DMS79 treated with DMSO at 0.1 percent for 48 hours (cell line): ENCODE data around the gene ENTPD6.

Experiments
- DNase-seq: peaks from one replicate; lab custom pipeline; 2025; lab: John Stamatoyannopoulos, UW

ENTPD6 gene

DNA sequence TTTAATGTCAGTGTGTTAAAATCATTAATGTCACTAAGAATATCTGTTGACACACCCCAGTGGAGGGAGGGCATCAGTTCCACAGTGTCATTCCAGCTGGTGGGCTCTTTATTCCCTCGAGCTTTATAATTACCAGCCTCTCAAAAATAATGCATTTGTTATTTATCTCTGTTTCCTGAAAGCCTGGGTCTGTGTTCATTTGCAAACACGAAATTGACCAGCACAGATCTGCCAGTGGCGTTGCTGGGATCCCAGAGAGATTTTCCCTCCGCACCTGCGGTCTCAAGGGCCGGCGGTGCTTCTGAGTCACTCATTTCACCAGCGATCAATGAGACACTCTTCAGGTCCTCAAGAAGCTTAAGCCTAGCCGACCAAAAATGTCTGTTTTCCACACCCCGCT is 46.7 kb downstream of the ENTPD6 start:
- peak; percentile 26 for DNase-seq

DNA sequence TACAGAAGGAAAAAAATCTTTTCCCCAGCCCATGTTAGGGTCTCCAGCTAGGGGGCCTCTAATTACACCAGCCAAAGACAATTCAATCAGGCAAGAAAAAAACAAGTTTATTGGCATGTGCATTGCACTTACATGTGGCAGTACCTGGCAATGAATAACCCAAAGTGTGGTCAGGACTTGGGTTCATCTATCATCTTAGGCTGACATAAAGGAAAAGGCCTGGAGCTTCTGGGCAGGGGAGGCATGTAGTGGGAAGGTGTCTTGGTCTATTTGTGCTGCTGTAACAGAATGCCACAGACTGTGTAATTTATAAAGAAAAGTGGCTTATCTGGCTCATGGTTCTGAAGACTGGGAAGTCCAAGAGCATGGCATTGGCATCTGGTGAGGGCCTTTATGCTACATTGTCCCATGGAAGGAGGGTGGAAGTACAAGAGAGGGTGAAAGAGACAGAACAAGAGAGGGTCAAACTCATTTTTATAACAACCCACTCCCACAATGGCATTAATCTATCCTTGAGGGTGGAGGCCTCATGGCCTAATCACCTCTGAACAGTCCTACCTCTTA is 48.0 kb downstream of the ENTPD6 start:
- DNase-seq, result no peak

DNA sequence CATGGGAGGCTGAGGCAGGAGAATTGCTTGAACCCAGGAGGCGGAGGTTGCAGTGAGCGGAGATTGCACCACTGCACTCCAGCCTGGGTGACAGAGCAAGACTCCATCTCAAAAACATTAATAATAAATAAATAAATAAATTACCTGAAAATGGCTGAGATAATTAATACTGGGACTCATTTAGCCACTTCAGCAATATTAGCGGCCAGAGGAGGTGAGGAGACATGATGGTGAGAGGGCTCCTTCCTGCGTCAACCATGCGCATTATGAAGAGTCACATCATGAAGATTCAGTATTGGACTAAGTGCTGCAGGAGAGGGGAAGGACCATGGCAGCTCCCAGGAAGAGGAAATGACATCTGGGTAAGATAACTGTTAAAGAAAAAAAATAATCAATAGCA is 49.5 kb downstream of the ENTPD6 start:
- DNase-seq, result no peak

DNA sequence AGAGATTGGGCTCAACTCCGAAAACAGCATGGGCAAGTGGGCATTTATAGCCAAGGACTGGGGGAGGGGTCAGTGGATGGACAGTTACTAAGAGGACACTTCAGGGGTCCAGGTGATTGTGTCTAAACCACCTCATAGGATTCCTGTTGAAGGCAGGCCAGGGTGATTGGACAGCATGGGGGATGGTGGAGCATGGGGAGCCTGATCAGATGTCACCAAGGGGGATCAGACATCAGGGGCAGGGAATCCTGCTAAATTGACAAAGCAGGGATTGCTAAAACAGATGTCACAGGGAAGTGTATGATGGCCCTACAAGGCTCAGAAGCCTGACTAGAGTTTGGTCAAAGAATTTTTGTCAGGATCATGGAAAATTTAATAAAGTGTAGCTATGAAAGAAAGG is 49.9 kb downstream of the ENTPD6 start:
- no peak for DNase-seq

DNA sequence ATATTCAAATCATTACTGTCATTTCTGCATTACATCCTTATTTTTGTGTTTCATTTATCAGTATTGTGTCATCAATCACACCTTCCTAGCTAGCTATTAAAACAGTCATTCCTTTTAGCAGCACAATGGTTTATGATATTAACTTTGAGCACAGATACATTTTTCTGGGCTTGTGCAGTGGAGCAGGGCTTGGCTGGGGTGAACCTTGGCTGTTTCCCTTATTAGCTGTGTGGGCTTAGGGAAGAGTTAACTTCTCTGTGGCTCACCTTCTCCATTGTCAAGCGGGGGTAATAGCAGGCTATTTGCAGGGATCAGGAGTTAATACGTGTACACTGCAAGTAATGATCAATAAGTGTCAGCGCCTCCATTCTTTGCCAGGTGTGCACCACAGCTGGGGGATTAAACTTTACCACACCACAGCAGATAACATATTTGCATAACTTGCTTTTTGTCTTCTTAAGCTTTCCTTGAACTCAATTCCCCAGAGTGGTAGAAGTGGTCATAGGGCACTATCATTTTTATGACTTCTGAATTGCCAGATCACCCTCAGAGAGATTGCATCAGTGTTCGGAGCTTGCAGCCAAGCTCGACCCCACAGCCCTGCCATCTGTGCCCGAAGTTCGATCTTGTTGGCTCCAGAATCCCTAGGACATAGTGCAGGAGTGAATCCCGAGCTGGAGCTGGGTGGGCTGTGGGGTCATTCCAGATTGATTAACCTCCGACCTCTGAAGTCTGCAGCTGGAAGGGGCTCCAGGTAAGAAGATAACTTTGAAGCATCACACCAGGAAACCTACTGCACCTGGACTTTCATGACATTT is 50.9 kb downstream of the ENTPD6 start:
- no peak for DNase-seq

DNA sequence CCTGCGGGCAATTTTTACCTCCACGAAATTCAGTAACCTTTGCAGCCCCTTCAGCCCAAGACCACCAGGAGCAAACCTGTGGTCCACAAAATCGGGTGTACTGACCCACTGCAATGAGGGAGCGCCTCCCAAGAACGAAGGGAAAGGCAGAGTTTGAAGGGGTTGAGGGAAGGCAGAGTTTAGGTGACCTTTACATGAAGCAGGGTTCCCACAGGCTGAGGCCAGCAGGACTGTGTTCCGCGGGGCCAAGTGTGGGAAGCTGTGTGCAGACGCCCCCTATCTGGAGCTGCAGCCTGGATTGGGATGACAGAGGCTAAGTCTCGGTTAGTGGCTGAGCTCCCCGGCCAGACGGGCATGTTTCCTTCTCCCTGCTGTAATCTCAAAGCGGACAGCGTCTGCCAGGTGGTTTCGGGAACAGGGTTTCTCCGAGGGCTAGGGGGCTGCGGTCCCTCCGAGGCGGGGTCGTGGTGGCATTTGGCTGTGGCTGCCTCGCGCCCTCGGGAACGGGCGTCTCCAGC is 51.5 kb downstream of the ENTPD6 start:
- peak; percentile 44 for DNase-seq

DNA sequence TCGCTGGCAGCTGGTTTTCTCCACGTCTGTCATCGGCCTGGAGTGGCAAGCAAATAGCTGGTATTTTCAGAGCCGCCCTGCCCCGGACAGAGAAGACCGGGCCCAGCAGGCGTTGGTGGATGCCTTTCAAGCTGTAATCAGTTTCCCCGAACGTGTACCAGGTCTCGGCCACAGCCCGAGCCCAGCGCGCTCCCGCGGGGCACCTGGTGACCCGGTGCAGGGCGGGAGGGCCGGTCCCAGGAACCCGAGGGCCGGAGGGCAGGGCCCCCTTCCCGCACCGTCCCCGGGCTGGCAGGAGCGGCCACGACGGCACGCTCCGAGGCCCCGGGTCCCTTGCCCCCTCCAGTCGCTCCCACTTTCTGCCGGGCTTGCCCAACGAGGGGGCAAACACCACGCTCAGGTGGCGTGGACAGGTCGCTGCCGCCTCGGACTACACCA is 52.0 kb downstream of the ENTPD6 start:
- DNase-seq, result peak; percentile 44

DNA sequence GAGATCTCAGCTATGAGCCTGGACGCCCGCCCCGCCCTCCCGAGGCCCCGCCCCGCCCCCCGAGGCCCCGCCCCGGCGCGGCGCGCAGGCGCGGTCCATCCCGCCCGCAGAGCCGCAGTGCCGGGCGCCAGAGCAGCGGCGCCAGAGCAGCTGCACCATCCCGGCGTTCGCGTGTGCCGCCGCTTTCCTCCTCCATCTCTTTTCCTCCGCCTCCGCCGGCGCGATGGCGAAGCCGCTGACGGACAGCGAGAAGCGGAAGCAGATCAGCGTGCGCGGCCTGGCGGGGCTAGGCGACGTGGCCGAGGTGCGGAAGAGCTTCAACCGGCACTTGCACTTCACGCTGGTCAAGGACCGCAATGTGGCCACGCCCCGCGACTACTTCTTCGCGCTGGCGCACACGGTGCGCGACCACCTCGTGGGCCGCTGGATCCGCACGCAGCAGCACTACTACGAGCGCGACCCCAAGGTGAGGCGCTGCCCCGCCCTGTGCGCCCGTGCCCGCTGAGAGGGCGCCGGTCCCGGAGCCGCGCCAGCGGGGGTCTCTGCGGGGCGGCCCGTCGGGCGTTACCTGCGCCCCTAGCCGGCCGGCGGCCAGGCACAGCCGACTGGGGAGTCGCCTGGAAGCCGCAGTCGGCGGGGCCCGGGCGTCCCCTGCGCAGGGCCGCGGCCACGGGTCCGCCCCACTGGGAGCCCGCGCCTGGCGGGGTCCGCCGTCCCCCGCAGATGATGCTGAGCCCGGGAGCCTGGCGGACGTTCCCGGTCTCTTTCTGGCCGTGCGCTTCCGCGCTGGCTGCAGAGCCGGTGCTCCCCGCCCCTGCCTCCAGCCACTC is 52.7 kb downstream of the ENTPD6 start, which contains the start of gene PYGB:
PYGB (plus strand) TSS at position 130 of the 830 bp plus-strand sequence; CDS start at position 224, 94 bp downstream.
- peak; percentile 62 for DNase-seq

DNA sequence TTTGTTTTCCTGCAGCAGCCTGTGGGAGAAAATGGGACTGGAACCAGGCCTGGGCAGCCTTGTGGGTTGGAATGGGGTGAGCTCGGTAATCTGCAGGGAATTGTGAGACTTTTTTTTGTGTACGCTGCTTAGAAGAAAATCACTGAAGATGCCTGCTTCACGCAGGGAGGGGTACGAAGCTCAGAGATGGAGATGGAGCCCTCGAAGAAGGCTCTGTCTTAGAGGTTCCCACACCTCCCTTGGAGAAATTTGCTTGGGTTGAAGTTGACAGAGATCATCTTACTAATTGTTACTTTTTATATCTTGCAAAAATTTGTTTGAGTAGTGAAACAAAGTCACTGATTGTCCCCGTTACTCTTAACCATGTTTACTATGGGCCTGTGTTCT is 53.3 kb downstream of the ENTPD6 start:
- DNase-seq, result peak; percentile 13

DNA sequence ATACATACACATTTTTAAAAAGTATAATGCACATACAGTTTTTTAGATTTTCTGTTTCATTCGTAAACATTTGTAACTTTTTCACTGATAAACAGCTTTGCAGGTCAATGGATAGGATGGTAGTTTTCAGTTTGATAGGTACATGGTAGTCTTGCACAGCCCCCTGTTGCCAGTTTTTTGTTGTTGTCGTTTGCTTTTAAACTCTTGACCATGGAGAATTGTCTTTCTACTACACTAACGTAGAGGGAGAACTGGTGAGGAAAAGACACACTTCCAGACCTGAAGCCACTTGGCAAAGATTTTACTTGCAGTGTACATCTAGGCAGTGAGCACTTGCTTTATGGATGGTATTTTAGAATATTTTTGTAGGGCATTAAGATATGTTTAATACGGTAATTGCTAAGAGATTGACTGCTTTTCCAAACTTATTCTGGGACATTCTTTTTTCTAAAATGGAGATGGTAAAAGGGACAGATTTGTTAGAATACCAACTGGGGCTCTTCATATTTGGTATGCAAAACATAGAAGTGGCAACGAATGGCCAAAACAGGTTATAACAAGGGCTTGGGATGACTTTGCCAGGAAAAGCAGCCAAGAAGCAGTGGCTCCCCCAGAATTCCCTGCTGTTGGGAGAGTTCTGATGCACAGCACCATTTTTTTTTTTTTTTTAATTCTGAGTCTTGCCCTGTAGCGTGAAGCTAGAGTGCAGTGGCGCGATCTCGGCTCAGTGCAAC is 53.9 kb downstream of the ENTPD6 start:
- peak; percentile 42 for DNase-seq

DNA sequence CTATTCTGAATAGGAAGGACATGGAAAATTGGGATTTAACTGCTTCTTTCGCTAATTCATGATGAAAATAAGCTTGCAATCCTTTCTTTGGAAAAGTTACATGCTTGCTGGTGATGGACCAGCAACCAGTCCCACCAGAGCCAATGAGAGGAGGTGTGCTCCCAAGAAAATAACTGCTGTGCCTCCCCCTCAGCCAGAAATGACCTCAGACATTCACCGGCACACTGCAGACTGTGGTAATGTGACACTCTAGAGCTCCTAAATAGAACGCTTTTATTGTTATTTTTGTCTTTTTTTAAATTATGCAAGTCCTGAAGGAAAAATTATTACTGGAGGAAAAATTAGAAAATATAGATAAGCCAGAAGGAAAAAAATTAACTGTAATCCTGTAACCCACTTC is 55.0 kb downstream of the ENTPD6 start:
- DNase-seq, result no peak

DNA sequence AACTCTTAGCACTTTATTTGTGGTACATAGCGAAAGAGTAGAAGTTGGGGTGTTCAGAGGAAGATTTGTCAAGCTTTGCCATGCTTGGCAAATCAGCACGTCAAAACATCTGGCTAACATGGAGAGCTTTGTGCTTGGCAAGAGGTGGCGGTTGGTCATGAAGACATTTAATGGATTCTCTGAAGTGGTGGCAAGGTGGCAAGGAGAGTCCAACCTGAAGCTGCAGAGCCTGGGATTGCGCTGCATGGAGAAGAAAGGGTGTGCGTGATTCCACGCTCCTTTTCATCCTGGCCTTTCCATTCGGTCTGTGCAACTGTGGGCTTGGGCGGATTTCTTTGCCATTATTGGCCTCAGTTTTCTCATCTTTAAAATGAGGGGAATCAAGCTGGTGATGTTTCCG is 55.5 kb downstream of the ENTPD6 start:
- no peak for DNase-seq

DNA sequence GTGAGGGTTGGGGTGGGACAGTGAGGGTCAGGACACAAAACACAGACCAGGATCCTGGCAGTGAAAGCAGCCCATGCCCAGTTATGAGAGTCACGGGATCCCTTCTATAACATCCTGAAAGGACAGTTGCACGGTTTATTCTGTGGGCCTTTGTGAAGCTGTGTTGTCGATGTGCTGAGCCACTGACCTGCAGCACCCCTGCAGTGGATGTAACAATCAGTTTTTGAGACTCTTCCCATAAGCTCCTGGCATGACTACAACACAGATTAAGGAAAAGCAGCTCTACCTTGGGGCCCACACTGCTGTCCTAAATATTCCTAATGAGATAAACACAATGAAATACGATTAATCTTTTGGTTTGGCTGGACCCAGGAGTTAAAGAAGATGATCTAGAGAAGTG is 56.0 kb downstream of the ENTPD6 start:
- no peak for DNase-seq

DNA sequence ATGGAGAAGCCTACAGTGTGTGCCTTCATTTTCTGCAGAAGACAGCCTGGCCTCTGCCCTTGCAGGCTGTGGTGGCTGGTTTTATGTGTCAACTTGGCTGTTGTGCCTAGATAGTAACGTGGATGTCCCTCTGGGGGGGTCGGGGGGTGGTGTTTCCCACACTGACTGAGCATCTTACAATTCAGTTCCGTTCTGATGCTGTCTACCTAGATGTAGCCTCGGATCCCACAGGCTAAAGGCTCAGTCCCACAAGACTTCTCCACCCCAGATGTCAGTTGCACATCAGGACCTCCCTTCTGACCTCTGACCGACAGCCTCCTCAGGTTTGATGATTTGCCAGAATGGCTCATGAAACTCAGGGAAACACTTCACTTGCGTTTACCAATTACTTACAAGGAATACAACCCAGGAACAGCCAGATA is 56.7 kb downstream of the ENTPD6 start:
- no peak for DNase-seq

DNA sequence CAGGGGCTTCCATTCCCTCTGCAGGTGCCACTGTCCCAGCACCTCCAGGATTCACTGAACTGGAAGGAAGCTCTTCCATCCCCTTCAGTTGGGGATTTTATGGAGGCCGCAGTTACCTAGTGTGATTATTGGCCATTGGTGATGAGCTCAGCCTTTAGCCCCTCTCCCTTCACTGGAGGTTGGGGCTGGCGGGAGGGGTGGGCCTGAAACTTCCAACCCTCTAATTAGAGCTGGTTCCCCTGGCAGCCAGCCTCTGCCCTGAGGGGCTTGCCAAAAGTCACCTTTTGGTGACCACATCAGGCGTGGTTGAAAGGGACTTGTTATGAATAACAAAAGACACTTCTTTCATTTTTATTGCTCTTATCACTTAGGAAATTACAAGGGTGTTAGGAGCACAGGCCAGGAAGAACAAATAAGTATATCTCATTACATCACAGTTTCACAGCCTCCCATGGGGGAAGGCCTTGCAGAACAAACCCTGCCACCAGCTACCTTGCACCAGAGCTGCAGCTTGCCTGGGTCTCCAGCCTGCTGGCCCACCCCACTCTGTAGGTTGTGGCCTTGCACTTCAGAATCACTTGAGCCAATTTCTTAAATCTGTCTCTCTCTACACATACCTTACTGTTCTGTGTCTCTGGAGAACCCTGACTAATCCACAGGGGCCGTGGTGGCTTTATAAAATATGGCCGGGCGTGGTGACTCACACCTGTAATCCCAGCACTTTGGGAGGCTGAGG is 57.3 kb downstream of the ENTPD6 start:
- DNase-seq, result peak; percentile 23

DNA sequence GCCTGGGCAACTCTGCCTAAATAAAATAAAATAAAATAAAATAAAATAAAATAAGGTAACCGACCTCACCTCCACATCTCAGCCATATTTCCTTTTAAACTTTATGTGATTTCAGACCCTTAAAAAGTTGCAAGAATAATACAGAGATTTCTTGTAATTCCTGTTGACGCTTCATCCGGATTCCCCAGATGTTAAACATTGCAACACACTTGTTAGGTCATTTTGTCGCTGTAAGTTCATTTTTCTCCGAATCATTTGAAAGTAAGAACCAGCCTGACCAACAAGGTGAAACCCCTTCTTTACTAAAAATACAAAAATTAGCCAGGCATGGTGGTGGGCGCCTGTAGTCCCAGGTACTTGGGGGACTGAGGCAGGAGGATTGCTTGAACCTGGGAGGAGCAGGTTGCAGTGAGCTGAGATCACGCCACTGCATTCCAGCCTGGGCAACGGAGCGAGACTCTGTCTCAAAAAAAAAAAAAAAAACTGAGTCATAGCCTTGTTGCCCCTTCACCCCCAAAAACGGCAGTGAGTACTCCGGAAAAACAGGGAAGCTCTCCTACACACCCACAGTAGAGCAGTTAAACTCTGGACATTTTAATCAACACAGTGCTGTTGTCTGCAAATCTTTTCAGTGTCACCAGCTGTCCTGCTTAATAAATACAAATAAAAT is 58.2 kb downstream of the ENTPD6 start:
- DNase-seq, result no peak

DNA sequence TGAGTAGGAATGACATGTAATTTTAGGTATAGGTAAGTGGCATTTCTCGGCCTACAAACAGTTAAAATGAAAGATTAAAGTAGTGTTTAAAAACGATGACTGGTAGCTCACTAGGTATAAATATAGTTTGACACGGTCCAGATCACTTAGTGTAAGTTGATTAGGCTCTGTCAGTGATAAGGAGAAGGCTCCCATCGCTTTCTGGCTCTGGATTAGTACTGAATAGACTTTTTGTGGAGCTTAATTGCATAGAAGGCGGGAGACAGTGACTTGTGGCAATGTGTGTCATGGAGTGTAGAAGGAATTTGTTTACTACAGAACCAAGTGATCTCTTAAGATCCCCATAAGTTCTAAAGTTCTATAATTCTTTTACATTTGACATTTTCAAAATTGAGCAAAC is 59.1 kb downstream of the ENTPD6 start:
- no peak for DNase-seq

DNA sequence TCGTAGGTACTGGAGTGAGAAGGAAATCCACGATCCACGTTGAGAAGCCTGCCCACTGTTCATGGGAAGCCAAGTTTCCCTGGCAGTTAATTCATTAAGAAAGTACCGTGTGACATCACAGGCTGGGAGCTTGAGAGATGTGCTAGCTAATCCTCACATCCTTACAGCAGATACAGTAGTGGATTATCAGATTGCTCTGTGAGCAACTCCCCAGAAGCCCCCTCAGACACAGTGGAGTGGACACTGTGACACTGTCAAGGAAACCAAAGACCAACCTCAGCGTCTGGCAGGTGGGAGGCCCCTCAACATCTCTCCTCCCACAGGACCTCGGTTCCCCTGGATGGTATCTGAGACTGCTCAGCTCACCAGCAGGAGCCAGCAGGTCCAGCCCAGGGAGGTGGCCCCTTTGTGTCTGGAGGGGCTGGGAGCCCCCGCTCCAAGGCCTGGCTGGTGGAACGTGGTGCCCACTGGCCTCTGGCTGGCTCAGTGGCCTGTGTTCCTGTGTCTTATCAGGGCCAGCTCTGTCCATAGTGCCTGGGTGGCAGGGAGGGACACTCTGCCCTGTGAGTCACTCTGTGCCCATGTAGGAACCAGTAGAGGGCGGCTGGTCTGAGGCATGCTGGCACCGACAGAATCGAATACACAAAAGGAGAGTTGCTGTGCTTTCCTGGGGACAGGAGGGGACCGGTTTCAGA is 59.6 kb downstream of the ENTPD6 start:
- no peak for DNase-seq

DNA sequence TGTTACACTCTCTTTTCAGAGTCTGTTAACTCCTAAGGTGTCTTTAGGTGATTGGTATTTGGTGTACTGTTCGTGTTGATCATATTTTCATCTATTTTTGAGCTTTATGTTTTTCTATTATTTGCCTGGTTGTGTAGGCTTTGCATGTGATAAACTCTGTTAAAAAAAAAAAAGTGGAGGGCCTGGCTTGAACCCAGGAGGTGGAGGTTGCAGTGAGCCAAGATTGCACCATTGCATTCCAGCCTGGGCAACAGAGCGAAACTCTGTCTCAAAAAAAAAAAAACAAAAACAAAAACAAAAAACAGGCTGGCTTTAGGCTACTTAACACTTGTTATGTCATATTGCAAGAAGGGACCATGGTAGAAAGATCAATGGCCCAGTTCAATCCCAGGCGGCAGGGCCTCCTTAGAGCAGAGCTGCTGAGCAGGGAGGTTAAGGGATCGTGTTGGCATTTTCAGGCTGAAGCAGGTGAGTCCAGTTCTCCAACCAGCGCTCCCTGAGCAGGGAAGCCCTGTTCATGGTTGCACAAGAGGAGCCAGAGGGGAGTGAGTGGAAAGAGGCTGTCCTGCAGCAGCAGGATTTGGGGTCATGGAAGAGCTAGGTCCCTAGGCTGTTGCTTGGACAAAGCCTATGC is 60.8 kb downstream of the ENTPD6 start:
- no peak for DNase-seq
